ENCODE data around the gene PLXNB2.

The PLXNB2 gene

DNA sequence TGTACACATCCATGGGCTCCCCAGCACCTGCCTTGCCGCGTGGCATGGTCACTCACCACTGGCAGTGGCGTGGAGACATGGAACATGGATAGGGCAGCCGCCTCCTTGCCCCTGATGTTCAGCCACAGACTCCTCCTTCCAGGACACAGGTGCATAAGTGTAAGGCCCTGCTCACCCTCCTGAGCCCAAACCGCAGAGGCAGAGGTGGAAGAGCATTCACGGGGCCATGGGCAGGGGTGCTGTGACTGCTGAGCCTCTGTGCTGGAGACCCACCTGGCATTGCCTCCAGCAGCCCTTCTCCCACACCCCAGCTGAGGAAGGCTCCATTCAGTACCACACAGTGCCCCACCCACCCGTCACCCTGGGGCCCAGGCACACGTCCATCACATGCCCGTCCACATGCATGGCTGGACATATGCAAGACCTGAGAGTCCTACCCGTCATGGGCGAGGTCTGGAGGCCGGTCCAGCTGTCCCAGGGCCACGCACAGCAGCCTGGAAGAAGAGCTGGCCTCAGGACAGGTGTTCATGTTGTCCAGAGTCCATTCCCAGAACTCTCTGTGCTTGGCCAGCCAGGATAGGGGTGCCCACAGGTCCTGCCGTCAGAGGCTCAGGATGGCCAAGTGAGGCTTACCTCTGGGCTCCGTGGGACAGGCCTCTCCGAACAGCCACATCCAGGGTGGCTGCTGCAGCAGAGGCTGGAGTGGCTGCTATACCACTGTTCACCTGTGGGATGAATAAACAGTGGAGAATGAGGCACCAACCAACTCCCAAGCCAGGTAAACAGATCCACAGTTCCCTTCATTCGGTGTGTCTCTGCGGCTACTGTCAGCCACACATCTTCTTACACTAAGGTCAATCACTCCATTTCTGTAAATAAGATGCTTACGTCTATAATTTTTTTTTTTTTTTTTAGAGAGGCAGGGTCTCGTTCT lies 60.9 kb downstream of the PLXNB2 start:
- no peak for DNase-seq
- peak overlapping the region; percentile 64 for H3K27ac Mint-ChIP-seq
- peaks cover 39% of the 10 kb centered on the region for H3K4me1 Mint-ChIP-seq (ENCODE audit: low read depth)
- peak overlapping the region; percentile 93 for H3K4me3 Mint-ChIP-seq
- no peaks in the 10 kb centered on the region for H3K27me3 Mint-ChIP-seq
- peaks cover 56% of the 10 kb centered on the region for H3K36me3 Mint-ChIP-seq (ENCODE audit: low read depth)
- no peaks in the 10 kb centered on the region for H3K9me3 Mint-ChIP-seq

DNA sequence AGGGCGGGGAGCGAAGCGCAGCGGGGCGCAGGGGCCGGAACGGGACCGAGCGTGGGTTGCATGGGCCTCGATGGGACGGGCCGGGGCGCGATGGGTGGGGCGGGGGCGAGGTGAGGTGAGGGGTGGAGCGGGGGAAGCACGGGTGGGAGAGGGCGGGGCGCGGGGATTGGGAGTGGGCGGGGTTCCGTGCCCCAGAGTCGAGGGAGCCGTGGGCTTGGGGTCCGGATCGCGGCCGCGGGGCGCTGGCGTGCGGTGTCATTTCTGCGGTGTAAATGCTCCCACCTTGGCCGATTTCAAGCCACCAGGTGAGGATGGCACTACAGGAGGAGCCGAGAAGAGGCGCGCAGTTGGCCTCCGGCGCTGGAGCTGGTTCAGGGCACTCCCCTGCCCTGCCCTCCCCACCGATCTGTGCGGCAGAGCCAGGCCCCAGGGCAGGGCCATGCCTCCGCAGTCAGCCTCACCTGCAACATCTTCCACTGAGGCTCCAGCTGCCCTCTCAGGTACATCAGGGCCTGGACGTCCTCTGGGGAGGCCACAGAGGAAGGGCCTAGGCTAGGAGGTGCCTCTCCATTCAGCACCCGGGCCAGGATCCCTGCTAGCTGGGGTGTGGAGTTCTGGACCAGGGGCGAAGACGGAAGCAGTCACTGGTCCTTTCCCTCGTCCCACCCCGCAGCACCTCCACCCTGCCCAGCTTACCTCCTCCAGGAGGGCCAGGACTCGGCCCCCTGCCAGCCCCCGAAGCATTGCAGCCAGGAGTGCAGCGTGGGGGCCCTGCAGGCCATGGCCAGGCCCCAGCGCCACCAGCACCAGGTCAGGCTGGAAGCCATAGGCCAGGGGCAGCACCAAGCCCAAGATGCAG lies 62.0 kb downstream of the PLXNB2 start:
- peak overlapping the region; percentile 99 for H3K27ac Mint-ChIP-seq
- peaks cover 63% of the 10 kb centered on the region for H3K36me3 Mint-ChIP-seq (ENCODE audit: low read depth)
- H3K9me3 Mint-ChIP-seq: no peaks in the 10 kb centered on the region
- DNase-seq: no peak
- H3K4me3 Mint-ChIP-seq: peak overlapping the region; percentile 93
- no peaks in the 10 kb centered on the region for H3K27me3 Mint-ChIP-seq
- peaks cover 43% of the 10 kb centered on the region for H3K4me1 Mint-ChIP-seq (ENCODE audit: low read depth)

DNA sequence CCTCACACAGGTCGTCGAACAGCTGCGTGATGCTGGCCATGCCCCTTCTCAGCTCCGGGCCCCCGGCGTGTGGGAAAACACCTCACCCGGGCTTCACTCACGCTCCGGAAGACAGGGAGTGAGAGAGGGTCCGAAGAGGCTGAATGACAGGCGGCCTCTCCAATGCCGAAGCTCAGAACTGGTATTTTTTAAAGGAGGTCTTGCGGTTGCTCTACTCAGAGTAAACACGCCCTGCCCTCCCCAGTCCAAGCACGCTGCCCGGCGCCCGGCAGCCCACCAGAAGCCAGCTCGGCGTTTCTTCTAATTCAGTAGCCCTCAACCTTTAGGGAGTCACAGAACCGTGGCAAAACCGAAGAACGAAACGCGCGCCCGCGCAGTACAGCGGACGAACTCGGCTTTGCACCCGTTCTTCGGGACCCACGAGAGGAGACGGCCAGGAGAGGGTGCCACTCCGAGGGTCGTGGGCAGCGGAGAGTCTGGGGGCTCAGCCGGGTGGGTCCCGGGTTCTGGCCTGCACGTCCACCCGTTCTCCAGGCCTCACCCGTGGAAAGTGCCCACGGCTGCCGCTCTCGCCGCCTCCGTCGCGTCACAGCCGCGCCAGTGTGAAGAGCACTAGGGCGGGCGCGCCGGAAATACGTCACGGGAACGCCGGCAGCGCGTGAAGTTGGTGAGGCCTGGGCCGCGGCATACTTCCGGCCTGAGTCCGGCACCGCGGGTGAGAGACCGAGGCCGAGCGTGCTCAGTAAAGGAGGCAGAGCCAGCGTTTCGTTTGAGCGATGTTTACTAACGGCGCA lies 62.8 kb downstream of the PLXNB2 start, which contains the start of gene TUBGCP6:
Gene TUBGCP6 (minus strand): TSS at position 604 of the 794 bp plus-strand sequence. CDS start 564 bp downstream, at position 40.
- Mint-ChIP-seq H3K27me3 (no peaks in the 10 kb centered on the region), H3K4me3 (peak within 1 kb of the TSS; percentile 93), H3K36me3 (ENCODE audit: low read depth) (peaks cover 70% of the 10 kb centered on the region), H3K27ac (peak within 1 kb of the TSS; percentile 99), H3K4me1 (ENCODE audit: low read depth) (peaks cover 39% of the 10 kb centered on the region), H3K9me3 (no peaks in the 10 kb centered on the region)
- peak; percentile 96 for DNase-seq

DNA sequence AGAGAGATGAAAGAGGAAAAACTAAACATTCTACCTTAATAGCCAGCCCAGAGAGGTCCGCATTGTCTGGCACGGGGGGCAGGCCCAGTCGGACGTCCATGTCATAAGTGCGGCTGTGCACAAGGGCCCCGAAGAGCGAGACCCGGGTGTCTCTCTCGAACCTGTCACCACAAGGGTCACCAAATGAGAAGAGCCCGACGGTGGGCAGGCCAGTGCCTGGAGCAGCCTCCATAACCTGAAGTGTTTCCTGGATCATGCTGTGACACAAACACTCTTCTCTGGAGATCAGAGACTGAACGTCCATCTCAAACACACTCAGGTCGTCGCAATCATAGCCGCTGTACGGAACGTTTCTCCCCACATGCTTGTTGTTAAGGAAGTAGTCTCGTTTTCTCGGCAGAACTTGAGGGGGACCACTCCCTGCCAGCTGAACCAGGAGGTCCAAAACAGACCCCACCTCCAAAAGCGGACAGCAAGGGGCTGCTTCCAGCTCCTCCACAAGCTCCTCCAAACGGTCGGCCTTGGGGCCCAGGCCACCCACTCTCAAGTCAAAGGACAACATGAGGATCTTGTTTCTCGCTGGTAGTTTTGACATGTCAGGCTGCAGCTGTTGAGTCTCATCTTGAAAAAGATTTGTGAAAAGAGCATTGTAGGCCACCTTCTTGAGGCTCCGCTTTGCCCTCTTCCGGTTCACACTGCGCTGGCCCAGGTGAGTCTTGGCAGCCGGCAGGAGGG lies 63.6 kb downstream of the PLXNB2 start:
- Mint-ChIP-seq H3K4me1 (ENCODE audit: low read depth) (peaks cover 40% of the 10 kb centered on the region), H3K36me3 (ENCODE audit: low read depth) (peaks cover 75% of the 10 kb centered on the region), H3K27me3 (no peaks in the 10 kb centered on the region), H3K9me3 (no peaks in the 10 kb centered on the region), H3K27ac (peak overlapping the region; percentile 99), H3K4me3 (peak overlapping the region; percentile 93)
- no peak for DNase-seq

DNA sequence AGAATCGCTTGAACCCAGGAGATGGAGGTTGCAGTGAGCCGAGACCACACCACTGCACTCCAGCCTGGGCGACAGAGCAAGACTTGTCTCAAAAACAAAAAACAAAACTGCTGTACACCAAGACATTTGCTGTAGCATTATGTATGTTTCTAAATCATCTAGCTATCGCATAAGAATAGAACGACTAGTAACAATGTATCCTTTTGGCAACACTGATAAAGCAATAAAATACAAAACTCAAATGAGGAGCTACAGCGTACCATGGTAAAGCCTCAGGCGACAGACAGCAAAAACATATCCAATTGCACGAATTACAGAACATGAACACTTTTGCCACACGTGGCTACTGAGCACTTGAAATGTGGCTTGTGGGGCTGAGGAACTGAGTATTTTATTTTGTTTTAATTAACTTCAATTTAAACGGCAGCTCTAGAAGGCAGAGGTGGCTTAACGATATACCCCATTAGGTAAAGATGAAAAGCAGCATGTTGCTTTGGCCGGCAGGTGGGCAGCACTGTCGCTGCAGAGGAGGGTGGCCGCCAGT lies 65.0 kb downstream of the PLXNB2 start:
- no peak for DNase-seq
- Mint-ChIP-seq H3K4me3 (peak overlapping the region; percentile 93), H3K27ac (peak overlapping the region; percentile 99), H3K9me3 (no peaks in the 10 kb centered on the region), H3K4me1 (ENCODE audit: low read depth) (peaks cover 37% of the 10 kb centered on the region), H3K36me3 (ENCODE audit: low read depth) (peaks cover 77% of the 10 kb centered on the region), H3K27me3 (no peaks in the 10 kb centered on the region)

DNA sequence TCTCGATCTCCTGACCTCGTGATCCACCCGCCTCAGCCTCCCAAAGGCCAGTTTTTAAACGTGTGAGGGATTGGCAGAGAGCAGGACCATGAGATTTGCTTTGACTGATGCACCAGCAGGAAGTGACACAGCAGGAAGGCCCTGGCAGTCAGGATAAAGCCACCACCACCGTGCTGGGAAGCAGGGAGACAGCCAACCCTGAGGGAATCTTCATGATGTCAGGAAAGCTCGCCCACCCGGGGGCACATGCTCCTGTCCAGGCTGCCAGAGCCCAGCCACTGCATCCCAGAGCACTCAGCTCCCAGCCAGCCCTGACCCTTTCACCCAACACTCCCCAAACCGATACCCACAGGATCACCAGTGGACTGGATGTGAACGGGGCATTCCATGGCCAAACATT lies 68.7 kb downstream of the PLXNB2 start:
- no peak for DNase-seq
- H3K9me3 Mint-ChIP-seq: no peaks in the 10 kb centered on the region
- H3K36me3 Mint-ChIP-seq (ENCODE audit: low read depth): peaks cover 67% of the 10 kb centered on the region
- H3K4me1 Mint-ChIP-seq (ENCODE audit: low read depth): peaks cover 37% of the 10 kb centered on the region
- H3K27me3 Mint-ChIP-seq: no peaks in the 10 kb centered on the region
- H3K4me3 Mint-ChIP-seq: no peak overlapping the region
- no peak overlapping the region for H3K27ac Mint-ChIP-seq

- Mint-ChIP-seq H3K27me3 (no peaks in the 10 kb centered on the region), H3K4me1 (ENCODE audit: low read depth) (peaks cover 27% of the 10 kb centered on the region), H3K4me3 (no peak overlapping the region), H3K27ac (peak overlapping the region; percentile 31), H3K9me3 (no peaks in the 10 kb centered on the region), H3K36me3 (ENCODE audit: low read depth) (peaks cover 75% of the 10 kb centered on the region)
- no peak for DNase-seq
Observed at GRCh38 chr22:50236731-50237409, 70.6 kb downstream of the PLXNB2 start.

DNA sequence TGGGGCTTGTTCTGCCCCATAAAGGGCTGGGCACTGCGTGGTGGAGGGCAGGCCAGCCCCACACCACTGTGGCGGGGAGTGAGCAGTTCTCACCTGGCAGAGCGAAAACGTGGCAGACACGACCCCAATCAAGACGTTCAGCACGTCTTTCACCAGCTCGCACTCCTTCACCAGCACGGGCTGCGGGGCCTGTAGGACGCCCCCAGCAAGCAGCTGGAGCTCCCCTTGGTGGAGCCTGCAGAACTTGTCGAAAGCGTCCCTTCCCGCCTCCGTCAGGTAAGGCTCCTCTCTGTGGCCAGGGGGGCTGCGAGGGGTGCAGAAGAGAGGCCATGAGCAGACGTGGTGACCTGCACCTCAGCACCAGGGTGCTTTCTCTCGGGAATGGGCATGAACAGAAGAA lies 74.2 kb downstream of the PLXNB2 start:
- peaks cover 16% of the 10 kb centered on the region for H3K4me1 Mint-ChIP-seq (ENCODE audit: low read depth)
- H3K27me3 Mint-ChIP-seq: no peaks in the 10 kb centered on the region
- no peak overlapping the region for H3K4me3 Mint-ChIP-seq
- H3K9me3 Mint-ChIP-seq: no peaks in the 10 kb centered on the region
- DNase-seq: no peak
- H3K36me3 Mint-ChIP-seq (ENCODE audit: low read depth): peaks cover 70% of the 10 kb centered on the region
- no peak overlapping the region for H3K27ac Mint-ChIP-seq

DNA sequence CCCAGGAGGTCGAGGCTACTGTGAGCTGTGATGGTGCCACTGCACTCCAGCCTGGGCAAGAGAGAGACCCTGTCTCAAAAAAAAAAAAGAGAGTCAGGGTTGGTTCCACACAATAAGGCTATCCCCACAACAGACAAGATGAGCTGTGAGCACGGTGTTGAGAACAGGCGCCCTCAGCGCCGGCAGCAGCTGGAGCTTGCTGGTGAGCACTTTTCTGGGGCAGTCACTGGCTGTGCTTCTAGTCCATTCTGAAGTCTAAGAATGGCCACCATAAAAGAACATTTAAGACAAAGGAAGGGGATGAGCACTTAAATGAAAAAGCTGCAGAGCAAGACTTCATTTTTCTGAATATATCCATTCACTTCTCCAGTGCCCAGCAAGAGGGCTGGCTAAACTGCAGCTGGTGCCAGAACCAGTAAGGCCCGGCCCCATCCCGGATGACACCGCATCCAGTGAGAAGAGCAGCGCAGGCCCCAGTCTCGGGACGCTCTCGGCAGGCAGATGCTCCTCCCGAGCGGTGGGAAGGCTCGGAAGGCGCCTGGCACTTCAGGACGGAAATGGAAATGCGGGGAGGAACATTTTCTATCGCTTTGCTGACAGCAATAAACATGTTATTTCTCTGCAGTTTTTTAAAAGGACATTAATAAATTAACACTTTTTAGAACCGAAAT lies 74.8 kb downstream of the PLXNB2 start:
- Mint-ChIP-seq H3K4me3 (no peak overlapping the region), H3K4me1 (ENCODE audit: low read depth) (peaks cover 13% of the 10 kb centered on the region), H3K9me3 (no peaks in the 10 kb centered on the region), H3K36me3 (ENCODE audit: low read depth) (peaks cover 64% of the 10 kb centered on the region), H3K27me3 (no peaks in the 10 kb centered on the region), H3K27ac (no peak overlapping the region)
- no peak for DNase-seq

DNA sequence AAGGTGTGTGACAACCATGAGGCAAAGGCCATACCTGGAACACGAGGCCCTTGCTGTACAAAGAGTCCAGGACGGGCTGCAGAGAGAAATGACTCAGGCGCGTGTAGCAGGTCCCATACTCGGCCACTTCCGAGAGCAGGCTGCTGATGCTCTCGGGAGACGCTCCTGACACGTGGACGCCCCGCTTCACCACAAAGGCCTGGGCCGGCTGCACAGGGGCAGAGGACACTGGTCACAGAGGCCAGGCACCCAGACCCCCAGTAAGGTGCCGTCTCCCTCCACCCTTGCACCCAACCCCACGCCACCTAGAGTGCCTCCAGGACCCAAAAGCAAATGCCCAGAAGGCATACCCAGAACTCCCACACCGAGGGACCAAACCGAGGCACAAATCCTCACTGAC lies 78.1 kb downstream of the PLXNB2 start:
- H3K36me3 Mint-ChIP-seq (ENCODE audit: low read depth): peaks cover 66% of the 10 kb centered on the region
- no peaks in the 10 kb centered on the region for H3K9me3 Mint-ChIP-seq
- no peak for DNase-seq
- peaks cover 2% of the 10 kb centered on the region for H3K4me1 Mint-ChIP-seq (ENCODE audit: low read depth)
- H3K4me3 Mint-ChIP-seq: no peak overlapping the region
- H3K27ac Mint-ChIP-seq: no peak overlapping the region
- no peaks in the 10 kb centered on the region for H3K27me3 Mint-ChIP-seq

DNA sequence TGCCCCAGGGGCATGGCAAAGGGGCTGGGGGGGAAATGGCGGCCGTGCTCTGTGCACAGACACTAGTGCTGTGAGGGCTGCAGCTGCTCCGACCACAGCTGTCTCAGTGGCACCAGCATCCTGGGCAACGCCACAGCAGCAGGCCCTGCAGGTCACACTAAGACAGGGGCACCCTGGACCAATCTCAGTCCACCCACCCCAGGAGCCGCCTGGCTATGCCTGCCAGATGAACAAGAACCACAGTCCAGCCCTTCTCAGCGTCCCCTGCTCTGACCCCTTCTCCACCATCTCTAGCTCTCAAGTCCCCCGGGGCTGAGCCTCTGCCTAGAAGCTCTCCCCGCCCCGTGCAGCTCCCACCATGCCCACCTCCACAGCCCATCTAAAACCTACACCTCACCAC lies 79.1 kb downstream of the PLXNB2 start:
- Mint-ChIP-seq H3K27me3 (no peaks in the 10 kb centered on the region), H3K36me3 (ENCODE audit: low read depth) (peaks cover 69% of the 10 kb centered on the region), H3K9me3 (no peaks in the 10 kb centered on the region), H3K4me3 (no peak overlapping the region), H3K4me1 (ENCODE audit: low read depth) (peaks cover 2% of the 10 kb centered on the region), H3K27ac (no peak overlapping the region)
- no peak for DNase-seq

DNA sequence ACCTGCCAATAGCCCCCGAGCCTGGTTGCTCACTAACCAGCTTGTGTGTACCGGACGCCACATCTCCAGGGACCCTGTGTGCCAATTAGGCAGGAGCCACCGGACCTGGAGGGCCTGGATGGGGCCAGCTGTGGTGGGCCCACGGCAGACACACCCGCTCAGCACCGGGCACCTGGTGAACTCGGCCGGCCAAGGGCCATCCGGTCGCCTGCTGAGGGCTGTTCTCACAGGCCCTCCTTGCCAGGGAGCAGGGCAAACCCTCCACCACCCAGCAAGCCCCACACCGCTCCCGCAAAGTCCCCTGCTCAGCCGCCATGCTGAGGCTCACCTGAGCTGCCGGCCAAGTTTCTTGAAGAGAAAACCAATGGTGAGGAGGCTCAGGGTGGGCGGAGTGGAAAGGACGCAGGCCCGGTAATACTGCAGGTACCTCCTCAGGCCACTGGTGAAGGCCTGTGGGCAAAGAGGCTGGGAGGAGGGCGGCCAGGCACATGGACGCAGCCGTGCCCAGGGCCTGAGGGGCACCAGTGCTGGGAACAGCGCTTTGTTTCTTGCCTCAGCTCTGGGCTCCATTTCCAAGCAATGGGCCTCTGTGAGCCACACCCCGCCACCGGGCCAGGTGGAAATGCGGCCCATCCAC lies 79.7 kb downstream of the PLXNB2 start:
- Mint-ChIP-seq H3K27ac (no peak overlapping the region), H3K27me3 (no peaks in the 10 kb centered on the region), H3K9me3 (no peaks in the 10 kb centered on the region), H3K36me3 (ENCODE audit: low read depth) (peaks cover 69% of the 10 kb centered on the region), H3K4me1 (ENCODE audit: low read depth) (peaks cover 2% of the 10 kb centered on the region), H3K4me3 (no peak overlapping the region)
- DNase-seq: no peak
